GM23338 (cell line): ENCODE data around the gene EEIG2. TPM values are rescaled to one million over a fixed set of nuclear protein-coding genes. Genes with fewer than 3 reads are reported as not detected.

Experiments
- ATAC-seq: fragments of 200-7000 bp; cut with Tn5 transposase; 3 replicates; pipeline ENCODE4 v1.9.1; 2020
- DNase-seq: peaks from one replicate; pipeline ENCODE4 v3.0.0-alpha.2; 2015; ENCODE audit warnings: low spot score
- H2AFZ ChIP-seq: fragments of 200-600 bp; sonication (generic); 2 replicates; pipeline ENCODE4 v1.8.0; 2016; ENCODE audit warnings: antibody characterized with exemption, mild to moderate bottlenecking, moderate library complexity
- H3F3A ChIP-seq: fragments of 200-600 bp; sonication (generic); replicated peaks from 2 replicates; pipeline ENCODE4 v1.8.0; 2017; ENCODE audit warnings: antibody characterized with exemption, mixed run types, low read depth
- H3K27ac ChIP-seq: fragments of 200-600 bp; sonication (generic); 2 replicates; pipeline ENCODE4 v1.6.1; 2016; ENCODE audit warnings: low read depth
- H3K27me3 ChIP-seq: fragments of 200-600 bp; sonication (generic); 2 replicates; pipeline ENCODE4 v1.8.0; 2016; ENCODE audit warnings: mild to moderate bottlenecking, mixed run types, moderate library complexity; ENCODE audit not compliant: insufficient read depth
- H3K36me3 ChIP-seq: fragments of 200-600 bp; sonication (generic); 2 replicates; pipeline ENCODE4 v1.8.0; 2016; ENCODE audit warnings: mild to moderate bottlenecking; ENCODE audit not compliant: insufficient read depth
- H3K4me1 ChIP-seq: fragments of 200-600 bp; sonication (generic); 2 replicates; pipeline ENCODE4 v1.8.0; 2016; ENCODE audit warnings: mild to moderate bottlenecking, moderate library complexity; ENCODE audit not compliant: insufficient read depth
- H3K4me2 ChIP-seq: fragments of 200-600 bp; sonication (generic); 2 replicates; pipeline ENCODE4 v1.7.1; 2017; ENCODE audit warnings: mixed run types
- H3K4me3 ChIP-seq: fragments of 200-600 bp; sonication (generic); 2 replicates; pipeline ENCODE4 v1.6.1; 2016; ENCODE audit warnings: mixed run types
- H3K79me2 ChIP-seq: fragments of 200-600 bp; sonication (generic); replicated peaks from 2 replicates; pipeline ENCODE4 v1.8.0; 2017; ENCODE audit warnings: mild to moderate bottlenecking; ENCODE audit not compliant: insufficient read depth
- H3K9me2 ChIP-seq: fragments of 200-600 bp; sonication (generic); 2 replicates; pipeline ENCODE4 v1.8.0; 2017; ENCODE audit not compliant: insufficient read depth
- H4K20me1 ChIP-seq: fragments of 200-600 bp; sonication (generic); replicated peaks from 2 replicates; pipeline ENCODE4 v1.8.0; 2017; ENCODE audit warnings: mild to moderate bottlenecking; ENCODE audit not compliant: insufficient read depth
- H3K27ac Mint-ChIP-seq: 2 replicates; pipeline ENCODE4 v1.8.0; 2020; ENCODE audit warnings: inconsistent platforms, mild to moderate bottlenecking, moderate library complexity, mixed read lengths
- H3K27me3 Mint-ChIP-seq: 3 replicates; pipeline ENCODE4 v1.8.0; 2022; ENCODE audit warnings: low read depth, mild to moderate bottlenecking, moderate library complexity, mixed read lengths, inconsistent platforms; ENCODE audit not compliant: insufficient read depth, poor library complexity
- H3K36me3 Mint-ChIP-seq: 3 replicates; pipeline ENCODE4 v1.8.0; 2021; ENCODE audit warnings: low read depth, mild to moderate bottlenecking, inconsistent platforms, moderate library complexity, mixed read lengths
- H3K4me1 Mint-ChIP-seq: 3 replicates; pipeline ENCODE4 v1.8.0; 2020; ENCODE audit warnings: mild to moderate bottlenecking, inconsistent platforms, mixed read lengths
- H3K4me3 Mint-ChIP-seq: 3 replicates; pipeline ENCODE4 v1.8.0; 2021; ENCODE audit warnings: moderate library complexity, mild to moderate bottlenecking, inconsistent platforms, mixed read lengths
- H3K9me3 Mint-ChIP-seq: 3 replicates; pipeline ENCODE4 v1.8.0; 2020; ENCODE audit warnings: moderate library complexity, mild to moderate bottlenecking, inconsistent platforms, mixed read lengths
- CREB1 ChIP-seq: fragments of 250-450 bp; sonication (Bioruptor Pico); IDR thresholded peaks from 2 replicates; pipeline ENCODE4 v1.5.0; 2020; ENCODE audit warnings: low read depth, mild to moderate bottlenecking, moderate library complexity
- CTCF ChIP-seq, 2 experiments: fragments of 200-600 bp in 1 of 2; sonication (generic) in 1 of 2; conservative IDR thresholded peaks; 2 replicates each; pipeline versions ENCODE4 v1.5.1 to v1.6.1; 2016 to 2017; ENCODE audit warnings: antibody characterized with exemption in 2 of 2, low read depth in 2 of 2, mild to moderate bottlenecking in 2 of 2, moderate library complexity in 1 of 2
- ETS1 ChIP-seq: IDR thresholded peaks from 2 replicates; pipeline ENCODE4 v1.6.1; 2016; ENCODE audit warnings: antibody characterized with exemption
- EZH2 ChIP-seq: fragments of 200-600 bp; sonication (generic); IDR thresholded peaks from one replicate; pipeline ENCODE4 v1.8.0; 2017; ENCODE audit warnings: antibody characterized with exemption, mild to moderate bottlenecking, low read depth; ENCODE audit not compliant: unreplicated experiment
- EZH2phosphoT487 ChIP-seq: fragments of 200-600 bp; sonication (generic); IDR thresholded peaks from one replicate; pipeline ENCODE4 v1.8.1; 2018; ENCODE audit warnings: antibody characterized with exemption; ENCODE audit not compliant: unreplicated experiment
- JUNB ChIP-seq: IDR thresholded peaks from one replicate; pipeline ENCODE4 v1.6.1; 2016; ENCODE audit warnings: antibody characterized with exemption; ENCODE audit not compliant: unreplicated experiment
- NANOG ChIP-seq: IDR thresholded peaks from 2 replicates; pipeline ENCODE4 v1.6.1; 2016; ENCODE audit warnings: antibody characterized with exemption, borderline replicate concordance
- POLR2AphosphoS5 ChIP-seq: IDR thresholded peaks from 2 replicates; pipeline ENCODE4 v1.6.1; 2016; ENCODE audit warnings: antibody characterized with exemption, low read depth
- REST ChIP-seq: IDR thresholded peaks from one replicate; pipeline ENCODE4 v1.6.1; 2018; ENCODE audit warnings: antibody characterized with exemption; ENCODE audit not compliant: unreplicated experiment
- STAT1 ChIP-seq: IDR thresholded peaks from one replicate; pipeline ENCODE4 v1.6.1; 2016; ENCODE audit warnings: antibody characterized with exemption; ENCODE audit not compliant: unreplicated experiment
- ZNF114 ChIP-seq: fragments of 250-450 bp; sonication (Bioruptor Pico); IDR thresholded peaks from 2 replicates; pipeline ENCODE4 v1.5.0; 2020; ENCODE audit warnings: mild to moderate bottlenecking, moderate library complexity
- ZNF331 ChIP-seq: fragments of 250-450 bp; sonication (Bioruptor Pico); IDR thresholded peaks from 2 replicates; pipeline ENCODE4 v1.5.0; 2020; ENCODE audit warnings: low read depth, mild to moderate bottlenecking, moderate library complexity
- polyA plus RNA-seq: library from polyadenylated mRNA; unstranded; fragments of >200 nt; fragmentation: Nextera tagmentation; extraction: Ambion mirVana; gene quantifications from 2 replicates; pipeline ENCODE4 v1.2.1, GENCODE V29; 2016
- total RNA-seq: library from RNA; depleted of rRNA; stranded (reverse); fragments of >200 nt; shearing (Covaris generic); gene quantifications from 2 replicates; pipeline ENCODE4 v1.2.3, GENCODE V29; 2014
- TF ChIP-seq, protein P1 (sequence below): fragments of 250-450 bp; sonication (Bioruptor Pico); IDR thresholded peaks from 2 replicates; pipeline ENCODE4 v1.5.0; 2020; ENCODE audit warnings: mild to moderate bottlenecking, moderate library complexity

Gene EEIG2
- total and polyA plus RNA-seq, 2 experiments from 2014 or later = 7.9 to 44.5 TPM

- Histone ChIP-seq H3K79me2 (no peaks in the 10 kb centered on the region), H3K4me2 (no peak overlapping the region), H3K4me1 (peaks cover 5% of the 10 kb centered on the region; the same call in 1 of the 2 replicates), H3F3A (no peaks in the 10 kb centered on the region), H2AFZ (0 out of 2 replicates have a peak overlapping the region, but pooled peaks have one; percentile 20), H4K20me1 (no peaks in the 10 kb centered on the region), H3K27me3 (no peaks in the 10 kb centered on the region), H3K27ac (no peak overlapping the region), H3K4me3 (no peak overlapping the region), H3K9me2 (no peaks in the 10 kb centered on the region), H3K36me3 (no peaks in the 10 kb centered on the region; the same call in 1 of the 2 replicates)
- Mint-ChIP-seq H3K27me3 (no peaks in the 10 kb centered on the region), H3K4me3 (no peak overlapping the region), H3K27ac (no peak overlapping the region), H3K36me3 (peaks cover 3% of the 10 kb centered on the region; the same call in 1 of the 3 replicates), H3K4me1 (peaks cover under 1% of the 10 kb centered on the region; the same call in 2 of the 3 replicates), H3K9me3 (peaks cover 7% of the 10 kb centered on the region)
- TF ChIP-seq CREB1 (CRISPR knock-in tag) = no peak
- no peak for TF ChIP-seq NANOG
- TF ChIP-seq STAT1 = no peak
- no peak for TF ChIP-seq EZH2phosphoT487
- TF ChIP-seq, protein P1, sequence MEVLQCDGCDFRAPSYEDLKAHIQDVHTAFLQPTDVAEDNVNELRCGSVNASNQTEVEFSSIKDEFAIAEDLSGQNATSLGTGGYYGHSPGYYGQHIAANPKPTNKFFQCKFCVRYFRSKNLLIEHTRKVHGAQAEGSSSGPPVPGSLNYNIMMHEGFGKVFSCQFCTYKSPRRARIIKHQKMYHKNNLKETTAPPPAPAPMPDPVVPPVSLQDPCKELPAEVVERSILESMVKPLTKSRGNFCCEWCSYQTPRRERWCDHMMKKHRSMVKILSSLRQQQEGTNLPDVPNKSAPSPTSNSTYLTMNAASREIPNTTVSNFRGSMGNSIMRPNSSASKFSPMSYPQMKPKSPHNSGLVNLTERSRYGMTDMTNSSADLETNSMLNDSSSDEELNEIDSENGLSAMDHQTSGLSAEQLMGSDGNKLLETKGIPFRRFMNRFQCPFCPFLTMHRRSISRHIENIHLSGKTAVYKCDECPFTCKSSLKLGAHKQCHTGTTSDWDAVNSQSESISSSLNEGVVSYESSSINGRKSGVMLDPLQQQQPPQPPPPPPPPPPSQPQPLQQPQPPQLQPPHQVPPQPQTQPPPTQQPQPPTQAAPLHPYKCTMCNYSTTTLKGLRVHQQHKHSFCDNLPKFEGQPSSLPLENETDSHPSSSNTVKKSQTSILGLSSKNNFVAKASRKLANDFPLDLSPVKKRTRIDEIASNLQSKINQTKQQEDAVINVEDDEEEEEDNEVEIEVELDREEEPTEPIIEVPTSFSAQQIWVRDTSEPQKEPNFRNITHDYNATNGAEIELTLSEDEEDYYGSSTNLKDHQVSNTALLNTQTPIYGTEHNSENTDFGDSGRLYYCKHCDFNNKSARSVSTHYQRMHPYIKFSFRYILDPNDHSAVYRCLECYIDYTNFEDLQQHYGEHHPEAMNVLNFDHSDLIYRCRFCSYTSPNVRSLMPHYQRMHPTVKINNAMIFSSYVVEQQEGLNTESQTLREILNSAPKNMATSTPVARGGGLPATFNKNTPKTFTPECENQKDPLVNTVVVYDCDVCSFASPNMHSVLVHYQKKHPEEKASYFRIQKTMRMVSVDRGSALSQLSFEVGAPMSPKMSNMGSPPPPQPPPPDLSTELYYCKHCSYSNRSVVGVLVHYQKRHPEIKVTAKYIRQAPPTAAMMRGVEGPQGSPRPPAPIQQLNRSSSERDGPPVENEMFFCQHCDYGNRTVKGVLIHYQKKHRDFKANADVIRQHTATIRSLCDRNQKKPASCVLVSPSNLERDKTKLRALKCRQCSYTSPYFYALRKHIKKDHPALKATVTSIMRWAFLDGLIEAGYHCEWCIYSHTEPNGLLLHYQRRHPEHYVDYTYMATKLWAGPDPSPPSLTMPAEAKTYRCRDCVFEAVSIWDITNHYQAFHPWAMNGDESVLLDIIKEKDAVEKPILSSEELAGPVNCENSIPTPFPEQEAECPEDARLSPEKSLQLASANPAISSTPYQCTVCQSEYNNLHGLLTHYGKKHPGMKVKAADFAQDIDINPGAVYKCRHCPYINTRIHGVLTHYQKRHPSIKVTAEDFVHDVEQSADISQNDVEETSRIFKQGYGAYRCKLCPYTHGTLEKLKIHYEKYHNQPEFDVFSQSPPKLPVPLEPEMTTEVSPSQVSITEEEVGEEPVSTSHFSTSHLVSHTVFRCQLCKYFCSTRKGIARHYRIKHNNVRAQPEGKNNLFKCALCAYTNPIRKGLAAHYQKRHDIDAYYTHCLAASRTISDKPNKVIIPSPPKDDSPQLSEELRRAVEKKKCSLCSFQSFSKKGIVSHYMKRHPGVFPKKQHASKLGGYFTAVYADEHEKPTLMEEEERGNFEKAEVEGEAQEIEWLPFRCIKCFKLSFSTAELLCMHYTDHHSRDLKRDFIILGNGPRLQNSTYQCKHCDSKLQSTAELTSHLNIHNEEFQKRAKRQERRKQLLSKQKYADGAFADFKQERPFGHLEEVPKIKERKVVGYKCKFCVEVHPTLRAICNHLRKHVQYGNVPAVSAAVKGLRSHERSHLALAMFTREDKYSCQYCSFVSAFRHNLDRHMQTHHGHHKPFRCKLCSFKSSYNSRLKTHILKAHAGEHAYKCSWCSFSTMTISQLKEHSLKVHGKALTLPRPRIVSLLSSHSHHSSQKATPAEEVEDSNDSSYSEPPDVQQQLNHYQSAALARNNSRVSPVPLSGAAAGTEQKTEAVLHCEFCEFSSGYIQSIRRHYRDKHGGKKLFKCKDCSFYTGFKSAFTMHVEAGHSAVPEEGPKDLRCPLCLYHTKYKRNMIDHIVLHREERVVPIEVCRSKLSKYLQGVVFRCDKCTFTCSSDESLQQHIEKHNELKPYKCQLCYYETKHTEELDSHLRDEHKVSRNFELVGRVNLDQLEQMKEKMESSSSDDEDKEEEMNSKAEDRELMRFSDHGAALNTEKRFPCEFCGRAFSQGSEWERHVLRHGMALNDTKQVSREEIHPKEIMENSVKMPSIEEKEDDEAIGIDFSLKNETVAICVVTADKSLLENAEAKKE = no peak
- TF ChIP-seq EZH2 = no peak
- no peak for TF ChIP-seq ZNF331 (CRISPR knock-in tag)
- no peak for TF ChIP-seq REST
- TF ChIP-seq POLR2AphosphoS5 = no peak
- no peak for TF ChIP-seq ZNF114 (CRISPR knock-in tag)
- no peak for TF ChIP-seq ETS1
- no peak for TF ChIP-seq CTCF (conservative IDR thresholded peaks at IDR 0.05; ENCODE audit: low read depth in 2 of 2)
- TF ChIP-seq JUNB = no peak
- DNase-seq (no peak), ATAC-seq (no peak)
Observed at GRCh38 chr1:108527837-108528236, 32.1 kb upstream of the EEIG2 start.
